Measurements from ENCODE around the gene XPO1.
A peak's percentile ranks its signal among the peaks of the same experiment; 100 is the strongest.
"Not testable (repeated sequence)": the region's sequence is repeated elsewhere in the genome, so short reads cannot be mapped to it uniquely, and the experiment has no call there.

XPO1 gene

GRCh38 chr2:61535449-61535848 is 2.7 kb downstream of the XPO1 start:
- no peak for DNase-seq

- DNase-seq: no peak
Observed at GRCh38 chr2:61534926-61535325, 3.2 kb downstream of the XPO1 start.

- no peak for DNase-seq
Observed at GRCh38 chr2:61530749-61531148, 7.4 kb downstream of the XPO1 start.

GRCh38 chr2:61529944-61530735 is 8.0 kb downstream of the XPO1 start:
- no peak for DNase-seq

GRCh38 chr2:61520261-61520660 is 17.9 kb downstream of the XPO1 start:
- no peak for DNase-seq

- DNase-seq: no peak
Observed at GRCh38 chr2:61512768-61513398, 25.3 kb downstream of the XPO1 start.

- no peak for DNase-seq
Observed at GRCh38 chr2:61510674-61511671, 27.2 kb downstream of the XPO1 start.

GRCh38 chr2:61504949-61505348 is 33.2 kb downstream of the XPO1 start:
- no peak for DNase-seq

GRCh38 chr2:61499060-61499459 is 39.1 kb downstream of the XPO1 start:
- DNase-seq: no peak

GRCh38 chr2:61493523-61493942 is 44.6 kb downstream of the XPO1 start:
- DNase-seq: peak in 1 of 2 experiments; percentile 12

- no peak for DNase-seq
Observed at GRCh38 chr2:61492476-61492875, 45.7 kb downstream of the XPO1 start.

- no peak for DNase-seq
Observed at GRCh38 chr2:61485281-61485680, 52.9 kb downstream of the XPO1 start.

GRCh38 chr2:61478086-61478485 is 60.1 kb downstream of the XPO1 start:
- DNase-seq: no peak

GRCh38 chr2:61476929-61477589 is 61.1 kb downstream of the XPO1 start:
- DNase-seq: not testable (repeated sequence)

- no peak for DNase-seq
Observed at GRCh38 chr2:61471905-61472805, 66.0 kb downstream of the XPO1 start.

- DNase-seq: peak; percentile 88 to 93
Observed at GRCh38 chr2:61470965-61471904, 66.9 kb downstream of the XPO1 start, which contains the start of gene USP34. USP34 (minus strand) TSS chr2:61471087; CDS start chr2:61470692, 395 bp downstream.

- peak; percentile 57 to 80 for DNase-seq
Observed at GRCh38 chr2:61470122-61470951, 67.8 kb downstream of the XPO1 start.

GRCh38 chr2:61469424-61470121 is 68.6 kb downstream of the XPO1 start:
- DNase-seq: no peak

- not testable (repeated sequence) for DNase-seq
Observed at GRCh38 chr2:61468231-61468630, 69.9 kb downstream of the XPO1 start.

Measured in NCI-H446 (cell line).